ENCODE measurements around the gene ARSG. TPM values are rescaled to one million over a fixed set of nuclear protein-coding genes. Genes with fewer than 3 reads are reported as not detected.
"Not testable (repeated sequence)": the region's sequence is repeated elsewhere in the genome, so short reads cannot be mapped to it uniquely, and the experiment has no call there.

Gene ARSG
- total RNA-seq, 2 experiments from 2014 or later = 11.7 to 13.8 TPM

DNA sequence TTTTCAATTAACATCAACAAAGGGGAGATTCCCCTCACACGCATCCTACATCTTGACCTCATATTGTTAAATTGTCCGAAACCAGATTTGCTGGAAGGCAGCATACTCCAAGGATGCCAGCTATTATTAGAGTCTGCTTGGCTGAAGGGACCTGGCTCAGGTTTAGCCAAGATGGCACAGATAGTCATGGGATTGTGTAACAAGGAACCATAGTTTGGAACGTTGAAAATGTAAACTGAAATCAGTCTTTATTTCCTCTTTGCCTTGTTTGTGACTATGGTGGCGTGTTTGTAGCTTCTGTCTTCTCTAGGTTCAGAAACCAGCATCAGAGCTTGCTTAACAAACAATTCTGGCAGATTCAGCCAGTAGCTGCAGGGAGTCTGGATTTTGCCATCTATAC, 5.9 kb downstream of the ARSG start:
- Mint-ChIP-seq H3K4me1 (peaks cover 66% of the 10 kb centered on the region), H3K4me3 (peak overlapping the region; percentile 43), H3K27ac (peak overlapping the region; percentile 93), H3K27me3 (no peaks in the 10 kb centered on the region), H3K9me3 (no peaks in the 10 kb centered on the region), H3K36me3 (ENCODE audit: low read depth) (peaks cover 11% of the 10 kb centered on the region)
- ChIA-PET CTCF (interaction anchor here (0.6 to 1.4 kb wide), 6 partner anchors 11 to 139 kb away, joined by 3 to 4 read pairs (median 3); no protein-coding TSS in a partner anchor), POLR2A (no interaction called here)
- no peak for DNase-seq

DNA sequence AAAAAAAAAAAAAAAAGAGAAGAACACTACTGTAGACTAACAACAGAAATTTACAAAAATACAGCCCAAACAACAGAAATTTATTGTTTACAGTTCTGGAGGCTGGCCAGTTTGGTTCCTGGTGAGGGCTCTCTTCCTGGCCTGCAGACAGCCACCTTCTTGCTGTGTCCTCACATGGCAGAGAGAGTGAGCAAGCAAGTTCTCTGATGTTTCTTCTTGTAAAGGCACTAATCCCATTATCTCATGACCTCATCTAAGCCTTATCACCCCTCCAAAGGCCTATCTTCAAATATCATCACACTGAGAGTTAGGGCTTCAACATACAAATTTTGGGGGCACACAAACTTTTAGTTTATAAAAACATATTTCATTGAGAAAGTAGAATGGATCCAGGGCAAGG, 7.3 kb downstream of the ARSG start:
- Mint-ChIP-seq H3K4me3 (no peak overlapping the region), H3K9me3 (no peaks in the 10 kb centered on the region), H3K36me3 (ENCODE audit: low read depth) (peaks cover 11% of the 10 kb centered on the region), H3K4me1 (peaks cover 60% of the 10 kb centered on the region), H3K27me3 (no peaks in the 10 kb centered on the region), H3K27ac (no peak overlapping the region)
- ChIA-PET POLR2A (no interaction called here), CTCF (interaction anchor here (0.6 to 0.7 kb wide), 2 partner anchors 10 to 20 kb away, joined by 3 to 4 read pairs; no protein-coding TSS in a partner anchor)
- no peak for DNase-seq

DNA sequence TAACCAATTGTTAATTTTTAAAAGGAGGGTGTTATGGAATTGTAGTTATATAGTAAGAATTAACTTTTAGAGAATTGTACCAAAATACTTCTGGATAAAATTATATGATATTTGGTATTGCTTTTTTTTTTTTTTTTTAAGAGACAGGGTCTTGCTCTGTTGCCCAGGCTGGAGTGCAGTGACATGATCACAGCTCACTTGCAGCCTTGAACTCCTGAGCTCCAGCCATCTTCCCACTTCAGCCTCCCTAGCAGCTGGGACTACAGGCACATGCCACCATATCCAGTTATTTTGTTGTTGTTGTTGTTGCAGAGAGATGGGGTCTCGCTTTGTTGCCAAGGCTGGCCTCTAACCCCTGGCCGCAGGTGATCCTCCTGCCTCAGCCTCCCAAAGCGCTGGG, 8.5 kb downstream of the ARSG start:
- Mint-ChIP-seq H3K36me3 (ENCODE audit: low read depth) (peaks cover 9% of the 10 kb centered on the region), H3K9me3 (no peaks in the 10 kb centered on the region), H3K4me1 (peaks cover 50% of the 10 kb centered on the region), H3K4me3 (no peak overlapping the region), H3K27ac (no peak overlapping the region), H3K27me3 (no peaks in the 10 kb centered on the region)
- DNase-seq = no peak
- POLR2A ChIA-PET = interaction anchor here (0.6 kb wide), 1 partner anchor 47 kb away, joined by 4 read pairs; no protein-coding TSS in a partner anchor
- CTCF ChIA-PET = interaction anchor here (0.7 to 1.3 kb wide), 3 partner anchors 71 to 136 kb away, joined by 3 read pairs; no protein-coding TSS in a partner anchor

DNA sequence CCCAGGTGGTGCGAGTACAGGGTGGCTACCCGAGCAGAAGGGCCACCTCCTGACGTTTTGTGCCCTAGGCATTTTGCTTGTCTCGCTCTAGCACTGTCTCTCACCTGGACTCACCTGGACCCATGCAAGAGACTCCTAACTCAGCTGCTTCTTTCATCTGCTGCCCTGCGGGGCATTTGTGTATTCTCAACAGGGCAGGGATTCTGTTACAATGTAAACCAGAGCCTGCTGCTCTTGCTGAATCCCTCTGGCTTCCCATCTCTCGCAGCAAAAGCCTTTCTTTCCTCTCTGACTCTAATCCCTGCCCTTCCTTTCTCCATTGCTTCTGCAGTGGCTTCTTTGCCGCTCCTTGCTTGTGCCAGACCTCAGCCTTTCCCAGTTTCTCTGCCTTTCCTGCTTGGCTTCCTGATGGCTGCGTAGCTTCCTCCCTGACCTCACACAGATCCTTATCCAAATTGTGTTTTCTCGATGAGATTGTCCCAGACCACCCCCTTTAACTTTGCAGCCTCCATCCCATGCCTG, 10.2 kb downstream of the ARSG start:
- ChIA-PET POLR2A (no interaction called here), CTCF (interaction anchor here (1.0 to 1.5 kb wide), 2 partner anchors 13 to 135 kb away, joined by 3 to 4 read pairs; no protein-coding TSS in a partner anchor)
- no peaks in the 10 kb centered on the region for H3K9me3 Mint-ChIP-seq
- H3K27me3 Mint-ChIP-seq = no peaks in the 10 kb centered on the region
- no peak for DNase-seq
- H3K4me1 Mint-ChIP-seq = peaks cover 43% of the 10 kb centered on the region
- H3K36me3 Mint-ChIP-seq (ENCODE audit: low read depth) = peaks cover 7% of the 10 kb centered on the region
- H3K27ac Mint-ChIP-seq = no peak overlapping the region
- no peak overlapping the region for H3K4me3 Mint-ChIP-seq

DNA sequence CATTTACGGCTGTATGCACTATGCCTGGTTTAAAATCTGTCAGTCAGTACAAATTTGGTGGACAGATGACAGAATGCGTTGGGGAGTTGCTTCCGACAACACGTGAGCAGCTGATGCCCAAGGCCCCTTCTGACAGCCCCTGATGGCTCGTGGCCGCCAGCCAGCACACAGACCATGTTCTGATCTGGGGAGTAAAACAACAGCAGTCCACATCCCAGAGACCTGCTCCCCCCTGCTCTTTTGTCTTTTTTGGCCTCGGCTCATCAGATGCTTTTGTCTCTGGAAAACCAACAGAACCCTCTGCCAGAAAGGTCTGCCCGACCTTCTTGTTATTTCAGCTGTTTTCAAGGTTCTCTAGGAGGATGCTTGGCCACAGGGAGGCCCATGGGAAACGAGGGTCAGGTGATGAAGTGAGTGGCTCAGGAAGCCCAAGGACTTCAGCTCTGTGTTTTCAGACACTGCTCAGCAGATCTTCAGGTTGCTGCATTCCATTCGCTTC, 10.8 kb downstream of the ARSG start:
- no peak overlapping the region for H3K4me3 Mint-ChIP-seq
- no peak overlapping the region for H3K27ac Mint-ChIP-seq
- peaks cover 9% of the 10 kb centered on the region for H3K36me3 Mint-ChIP-seq (ENCODE audit: low read depth)
- DNase-seq = no peak
- peaks cover 41% of the 10 kb centered on the region for H3K4me1 Mint-ChIP-seq
- ChIA-PET POLR2A (no interaction called here), CTCF (interaction anchor here (1.0 to 1.5 kb wide), 2 partner anchors 12 to 134 kb away, joined by 3 to 4 read pairs; no protein-coding TSS in a partner anchor)
- no peaks in the 10 kb centered on the region for H3K9me3 Mint-ChIP-seq
- no peaks in the 10 kb centered on the region for H3K27me3 Mint-ChIP-seq

DNA sequence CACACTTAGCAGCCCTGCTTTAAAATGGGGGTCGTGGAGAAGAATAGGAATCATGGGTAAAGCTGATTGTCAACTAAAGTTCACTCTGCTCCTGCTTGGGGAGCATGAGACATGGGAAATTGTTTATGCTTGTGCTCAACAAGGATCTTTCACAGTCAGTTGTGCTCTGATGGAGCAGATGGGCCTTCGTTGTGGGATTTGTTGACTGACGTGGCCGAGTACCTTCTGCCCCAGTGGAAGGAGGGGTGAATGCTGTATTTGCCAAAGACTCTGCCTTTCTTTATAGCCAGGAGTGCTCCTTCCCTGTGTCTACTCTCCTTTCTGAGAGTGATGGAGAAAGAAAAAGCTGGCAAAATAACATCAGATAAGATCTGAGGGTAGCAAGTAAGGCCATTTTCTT, 11.4 kb downstream of the ARSG start:
- Mint-ChIP-seq H3K4me1 (peaks cover 41% of the 10 kb centered on the region), H3K27ac (no peak overlapping the region), H3K36me3 (ENCODE audit: low read depth) (peaks cover 15% of the 10 kb centered on the region), H3K4me3 (no peak overlapping the region), H3K9me3 (no peaks in the 10 kb centered on the region), H3K27me3 (no peaks in the 10 kb centered on the region)
- ChIA-PET CTCF (interaction anchor here (1.0 to 1.5 kb wide), 2 partner anchors 12 to 134 kb away, joined by 3 to 4 read pairs; no protein-coding TSS in a partner anchor), POLR2A (no interaction called here)
- DNase-seq = no peak

DNA sequence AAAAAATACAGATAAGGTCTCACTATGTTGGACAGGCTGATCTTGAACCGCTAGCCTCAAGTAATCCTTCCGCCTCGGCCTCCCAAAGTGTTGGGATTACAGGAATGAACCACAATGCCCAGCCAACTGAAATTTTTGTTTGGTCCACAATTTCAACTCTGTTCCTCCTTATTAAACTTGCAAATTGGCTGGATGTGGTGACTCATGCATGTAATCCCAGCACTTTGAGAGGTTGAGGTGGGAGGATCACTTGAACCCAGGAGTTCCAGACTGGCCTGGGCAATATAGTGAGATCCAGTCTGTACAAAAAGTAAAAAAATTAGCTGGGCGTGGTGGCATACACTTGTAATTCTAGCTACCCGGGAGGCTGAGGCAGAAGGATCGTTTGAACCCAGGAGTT, 13.4 kb downstream of the ARSG start:
- Mint-ChIP-seq H3K36me3 (ENCODE audit: low read depth) (peaks cover 16% of the 10 kb centered on the region), H3K27ac (no peak overlapping the region), H3K27me3 (no peaks in the 10 kb centered on the region), H3K4me3 (no peak overlapping the region), H3K9me3 (no peaks in the 10 kb centered on the region), H3K4me1 (peaks cover 36% of the 10 kb centered on the region)
- no peak for DNase-seq
- ChIA-PET CTCF (no interaction called here), POLR2A (no interaction called here)

DNA sequence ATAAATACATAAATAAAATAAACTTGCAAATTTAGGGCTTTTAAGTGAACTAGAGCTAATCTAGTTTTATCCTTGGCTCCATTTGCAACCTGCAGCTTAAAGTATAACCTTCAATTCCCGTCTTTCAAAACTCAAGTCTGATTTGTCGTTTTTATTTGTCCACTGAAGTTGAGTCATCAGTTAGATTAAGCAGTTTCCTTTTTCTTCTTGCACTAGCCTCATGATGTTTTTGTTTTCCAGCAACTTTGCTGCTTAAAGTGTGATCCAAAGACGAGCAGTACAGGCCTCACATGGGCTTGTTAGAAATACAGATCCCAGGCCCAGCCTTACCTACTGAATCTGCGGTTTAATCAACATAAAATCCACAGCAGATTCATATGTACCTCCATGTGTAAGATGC, 13.8 kb downstream of the ARSG start:
- DNase-seq = no peak
- Mint-ChIP-seq H3K9me3 (no peaks in the 10 kb centered on the region), H3K4me1 (peaks cover 39% of the 10 kb centered on the region), H3K36me3 (ENCODE audit: low read depth) (peaks cover 16% of the 10 kb centered on the region), H3K27ac (no peak overlapping the region), H3K27me3 (no peaks in the 10 kb centered on the region), H3K4me3 (no peak overlapping the region)
- CTCF ChIA-PET = no interaction called here
- POLR2A ChIA-PET = no interaction called here

DNA sequence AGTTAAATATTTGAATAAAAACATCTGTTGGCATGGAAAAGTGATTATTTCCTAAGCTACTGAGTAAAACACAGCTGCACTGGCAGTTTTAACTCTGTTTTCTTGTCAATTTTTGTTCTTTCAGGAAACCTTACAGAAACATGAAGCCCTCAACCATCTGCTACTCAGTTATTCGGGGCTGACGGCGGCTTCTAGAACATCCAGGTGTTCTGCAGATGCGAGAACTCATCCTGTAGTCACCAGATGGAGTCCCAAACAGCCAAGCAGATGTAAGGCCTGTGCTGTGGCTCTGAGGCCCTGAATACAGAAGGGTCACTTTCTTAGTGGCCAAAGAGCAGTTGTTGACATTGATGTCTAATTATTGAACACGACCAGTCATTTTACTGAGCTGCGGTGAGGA, 15.5 kb downstream of the ARSG start:
- CTCF ChIA-PET = interaction anchor here (0.6 kb wide), 1 partner anchor 86 kb away, joined by 3 read pairs; no protein-coding TSS in a partner anchor
- H3K27me3 Mint-ChIP-seq = no peaks in the 10 kb centered on the region
- peaks cover 22% of the 10 kb centered on the region for H3K36me3 Mint-ChIP-seq (ENCODE audit: low read depth)
- no peak overlapping the region for H3K4me3 Mint-ChIP-seq
- peaks cover 48% of the 10 kb centered on the region for H3K4me1 Mint-ChIP-seq
- no peak for DNase-seq
- H3K9me3 Mint-ChIP-seq = no peaks in the 10 kb centered on the region
- POLR2A ChIA-PET = no interaction called here
- H3K27ac Mint-ChIP-seq = peak overlapping the region; percentile 64

DNA sequence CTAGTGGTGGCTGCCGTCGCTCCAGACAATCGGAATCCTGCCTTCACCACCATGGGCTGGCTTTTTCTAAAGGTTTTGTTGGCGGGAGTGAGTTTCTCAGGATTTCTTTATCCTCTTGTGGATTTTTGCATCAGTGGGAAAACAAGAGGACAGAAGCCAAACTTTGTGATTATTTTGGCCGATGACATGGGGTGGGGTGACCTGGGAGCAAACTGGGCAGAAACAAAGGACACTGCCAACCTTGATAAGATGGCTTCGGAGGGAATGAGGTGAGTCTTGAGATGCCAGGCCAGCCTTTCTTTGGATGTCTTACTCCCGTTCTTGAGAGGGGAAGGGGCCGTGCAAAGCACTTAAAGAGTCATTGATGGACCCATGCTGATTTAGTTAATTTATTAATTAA, 16.1 kb downstream of the ARSG start:
- H3K36me3 Mint-ChIP-seq (ENCODE audit: low read depth) = peaks cover 22% of the 10 kb centered on the region
- ChIA-PET POLR2A (no interaction called here), CTCF (interaction anchor here (1.4 to 1.7 kb wide), 2 partner anchors 11 to 129 kb away, joined by 3 read pairs; no protein-coding TSS in a partner anchor)
- no peak overlapping the region for H3K27ac Mint-ChIP-seq
- no peaks in the 10 kb centered on the region for H3K27me3 Mint-ChIP-seq
- H3K4me3 Mint-ChIP-seq = no peak overlapping the region
- H3K9me3 Mint-ChIP-seq = no peaks in the 10 kb centered on the region
- H3K4me1 Mint-ChIP-seq = peaks cover 49% of the 10 kb centered on the region
- DNase-seq = no peak

DNA sequence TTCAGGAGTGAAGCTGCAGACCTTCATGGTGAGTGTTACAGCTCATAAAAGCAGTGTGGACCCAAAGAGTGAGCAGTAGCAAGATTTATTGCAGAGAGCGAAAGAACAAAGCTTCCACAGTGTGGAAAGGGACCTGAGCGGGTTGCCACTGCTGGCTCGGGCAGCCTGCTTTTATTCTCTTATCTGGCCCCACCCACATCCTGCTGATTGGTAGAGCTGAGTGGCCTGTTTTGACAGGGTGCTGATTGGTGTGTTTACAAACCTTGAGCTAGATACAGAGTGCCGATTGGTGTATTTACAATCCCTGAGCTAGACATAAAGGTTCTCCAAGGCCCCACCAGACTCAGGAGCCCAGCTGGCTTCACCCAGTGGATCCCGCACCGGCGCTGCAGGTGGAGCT, 17.2 kb downstream of the ARSG start:
- H3K9me3 Mint-ChIP-seq, POLR2A ChIA-PET, H3K27ac Mint-ChIP-seq, DNase-seq, H3K4me3 Mint-ChIP-seq, H3K27me3 Mint-ChIP-seq: not testable (repeated sequence)
- Mint-ChIP-seq H3K4me1 (peaks cover 55% of the 10 kb centered on the region), H3K36me3 (ENCODE audit: low read depth) (peaks cover 22% of the 10 kb centered on the region)
- CTCF ChIA-PET = interaction anchor here (1.4 to 1.7 kb wide), 2 partner anchors 12 to 128 kb away, joined by 3 read pairs; no protein-coding TSS in a partner anchor

DNA sequence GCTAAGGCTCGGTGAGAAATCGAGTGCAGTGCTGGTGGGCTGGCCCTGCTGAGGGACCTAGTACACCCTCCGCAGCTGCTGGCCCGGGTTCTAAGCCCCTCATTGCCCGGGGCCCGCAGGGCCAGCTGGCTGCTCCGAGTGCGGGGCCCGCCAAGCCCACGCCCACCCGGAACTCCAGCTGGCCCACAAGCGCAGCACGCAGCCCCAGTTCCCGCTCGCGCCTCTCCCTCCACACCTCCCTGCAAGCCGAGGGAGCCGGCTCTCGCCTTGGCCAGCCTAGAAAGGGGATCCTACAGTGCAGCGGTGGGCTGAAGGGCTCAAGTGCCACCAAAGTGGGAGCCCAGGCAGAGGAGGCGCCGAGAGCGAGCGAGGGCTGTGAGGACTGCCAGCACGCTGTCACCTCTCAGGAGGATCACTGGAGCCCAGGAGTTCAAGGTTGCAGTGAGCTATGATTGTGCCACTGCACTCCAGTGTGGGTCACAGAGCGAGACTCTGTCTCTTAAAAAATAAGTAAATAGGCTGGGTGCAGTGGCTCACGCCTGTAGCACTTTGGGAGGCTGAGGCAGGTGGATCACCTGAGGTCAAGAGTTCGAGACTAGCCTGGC, 17.9 kb downstream of the ARSG start:
- peaks cover 59% of the 10 kb centered on the region for H3K4me1 Mint-ChIP-seq
- H3K36me3 Mint-ChIP-seq (ENCODE audit: low read depth) = peaks cover 24% of the 10 kb centered on the region
- CTCF ChIA-PET = interaction anchor here (0.6 to 1.7 kb wide), 3 partner anchors 12 to 177 kb away, joined by 3 to 5 read pairs (median 3); no protein-coding TSS in a partner anchor
- H3K27me3 Mint-ChIP-seq, H3K27ac Mint-ChIP-seq, POLR2A ChIA-PET, DNase-seq, H3K9me3 Mint-ChIP-seq, H3K4me3 Mint-ChIP-seq: not testable (repeated sequence)

DNA sequence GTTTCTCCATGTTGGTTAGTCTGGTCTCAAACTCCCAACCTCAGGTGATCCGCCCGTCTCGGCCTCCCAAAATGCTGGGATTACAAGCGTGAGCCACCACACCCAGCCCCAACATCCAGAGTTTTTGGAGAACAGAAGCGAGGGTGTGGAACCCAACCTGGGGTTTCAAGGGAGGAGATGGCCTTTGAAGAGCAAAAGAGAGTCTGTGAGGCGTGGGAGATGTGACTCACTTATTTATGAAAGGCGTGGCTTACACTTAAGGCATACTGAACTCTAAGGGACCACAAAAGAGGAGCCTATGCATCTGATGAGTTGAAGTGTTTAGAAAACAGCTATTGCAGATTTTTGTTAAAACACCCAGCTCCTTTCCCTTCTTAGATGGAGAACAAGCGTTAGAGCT, 18.9 kb downstream of the ARSG start:
- H3K27me3 Mint-ChIP-seq = no peaks in the 10 kb centered on the region
- POLR2A ChIA-PET = no interaction called here
- H3K27ac Mint-ChIP-seq = peak overlapping the region; percentile 79
- H3K4me1 Mint-ChIP-seq = peaks cover 65% of the 10 kb centered on the region
- H3K36me3 Mint-ChIP-seq (ENCODE audit: low read depth) = peaks cover 24% of the 10 kb centered on the region
- DNase-seq = peak; percentile 68
- H3K4me3 Mint-ChIP-seq = no peak overlapping the region
- H3K9me3 Mint-ChIP-seq = peaks cover 2% of the 10 kb centered on the region
- CTCF ChIA-PET = interaction anchor here (1.2 kb wide), 1 partner anchor 38 kb away, joined by 5 read pairs; no protein-coding TSS in a partner anchor

Measured in activated CD4-positive, alpha-beta T cell treated with anti-CD3 and anti-CD28 coated beads, Interleukin-2, amount 10 ng/mL, durations not matched to agents 7 days and 5 days (primary cell).